ENCODE results near the gene CCDC188. TPM values are rescaled to one million over a fixed set of nuclear protein-coding genes. Genes with fewer than 3 reads are reported as not detected.

Gene CCDC188
- total RNA-seq, 3 donors from 2014 or later (not counting 1 experiment from before 2014, with no cell fraction given): 0.64 TPM; not detected in 2

DNA sequence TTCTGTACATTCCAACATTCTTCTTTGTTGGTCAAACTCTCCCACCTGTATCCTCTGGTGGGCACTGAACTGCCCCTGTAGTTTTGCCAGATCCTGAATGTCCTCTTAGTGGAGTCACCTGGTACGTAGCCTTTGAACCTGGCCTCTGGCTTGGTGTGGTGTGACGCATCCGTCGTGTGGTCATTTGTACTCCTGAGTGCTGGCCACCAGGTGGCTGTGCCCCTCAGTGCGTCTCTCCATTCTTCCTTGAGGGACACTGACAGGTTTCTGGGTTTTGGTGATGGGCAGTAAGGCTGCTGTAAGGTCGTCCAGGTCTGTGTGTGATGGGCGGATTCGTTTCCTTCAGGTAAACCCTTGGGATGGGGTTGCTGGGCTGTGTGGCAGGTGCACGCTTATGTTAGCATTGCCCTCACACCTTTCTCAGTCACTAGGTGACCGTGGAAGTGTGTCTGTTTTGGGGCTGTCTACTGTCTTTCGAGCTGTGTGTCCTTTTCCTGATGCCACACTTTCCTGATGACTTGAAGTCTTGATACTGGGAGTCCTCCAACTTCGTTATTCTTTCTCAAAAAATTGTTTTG is 48.6 kb downstream of the CCDC188 start:
- Histone ChIP-seq H3K36me3 (ENCODE audit: control insufficient read depth, insufficient read depth, low read length) (peaks cover 45% of the 10 kb centered on the region), H3K4me1 (ENCODE audit: control insufficient read depth, insufficient read depth, low read length) (peaks cover 29% of the 10 kb centered on the region), H3K27ac (ENCODE audit: low read length) (no peak overlapping the region), H3K4me3 (ENCODE audit: low read length) (no peak overlapping the region), H3K9me3 (ENCODE audit: control insufficient read depth, insufficient read depth, low read length) (no peaks in the 10 kb centered on the region), H3K27me3 (ENCODE audit: control insufficient read depth, insufficient read depth, low read length) (no peaks in the 10 kb centered on the region)
- ATAC-seq (no peak), DNase-seq (no peak)
- WGBS (ENCODE audit: insufficient coverage): 92% methylated on average over 12 of the region's 12 CpGs
- TF ChIP-seq, protein P1, sequence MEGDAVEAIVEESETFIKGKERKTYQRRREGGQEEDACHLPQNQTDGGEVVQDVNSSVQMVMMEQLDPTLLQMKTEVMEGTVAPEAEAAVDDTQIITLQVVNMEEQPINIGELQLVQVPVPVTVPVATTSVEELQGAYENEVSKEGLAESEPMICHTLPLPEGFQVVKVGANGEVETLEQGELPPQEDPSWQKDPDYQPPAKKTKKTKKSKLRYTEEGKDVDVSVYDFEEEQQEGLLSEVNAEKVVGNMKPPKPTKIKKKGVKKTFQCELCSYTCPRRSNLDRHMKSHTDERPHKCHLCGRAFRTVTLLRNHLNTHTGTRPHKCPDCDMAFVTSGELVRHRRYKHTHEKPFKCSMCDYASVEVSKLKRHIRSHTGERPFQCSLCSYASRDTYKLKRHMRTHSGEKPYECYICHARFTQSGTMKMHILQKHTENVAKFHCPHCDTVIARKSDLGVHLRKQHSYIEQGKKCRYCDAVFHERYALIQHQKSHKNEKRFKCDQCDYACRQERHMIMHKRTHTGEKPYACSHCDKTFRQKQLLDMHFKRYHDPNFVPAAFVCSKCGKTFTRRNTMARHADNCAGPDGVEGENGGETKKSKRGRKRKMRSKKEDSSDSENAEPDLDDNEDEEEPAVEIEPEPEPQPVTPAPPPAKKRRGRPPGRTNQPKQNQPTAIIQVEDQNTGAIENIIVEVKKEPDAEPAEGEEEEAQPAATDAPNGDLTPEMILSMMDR (IDR thresholded peaks at IDR 0.05): no peak
- H3K4me1 Mint-ChIP-seq: peaks cover 22 to 24% of the 10 kb centered on the region in 2 donors
- H3K27me3 Mint-ChIP-seq (ENCODE audit: low read depth in 2 of 2): no peaks in the 10 kb centered on the region
- no peak overlapping the region for H3K4me3 Mint-ChIP-seq
- intact Hi-C loops (cut with micrococcal nuclease): no loop called here
- H3K36me3 Mint-ChIP-seq: peaks cover 6% of the 10 kb centered on the region
- H3K27ac Mint-ChIP-seq: peak overlapping the region; percentile 60 to 72
- no peaks in the 10 kb centered on the region for H3K9me3 Mint-ChIP-seq

DNA sequence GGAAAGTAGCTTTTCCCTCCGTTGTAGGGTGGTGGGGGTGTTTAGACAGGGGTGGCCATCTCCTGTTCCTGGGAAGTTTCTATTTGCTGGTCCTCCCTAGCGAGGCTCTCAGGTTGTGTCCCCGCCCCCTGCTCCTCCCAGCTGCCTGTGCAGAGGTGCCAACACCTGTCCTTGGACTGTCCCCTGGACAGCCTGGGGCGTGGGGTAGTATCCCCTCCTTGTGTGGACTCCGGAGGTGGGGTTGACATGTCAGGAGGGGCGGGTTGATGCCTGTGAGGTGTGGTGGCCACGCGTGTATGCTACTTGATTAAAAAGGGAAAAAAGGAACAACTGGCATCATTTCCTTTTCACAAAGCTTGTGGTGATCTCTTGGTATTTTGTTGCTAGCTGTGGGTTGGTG is 49.2 kb downstream of the CCDC188 start:
- H3K27ac ChIP-seq (ENCODE audit: low read length): no peak overlapping the region
- H3K4me1 Mint-ChIP-seq: peaks cover 22 to 24% of the 10 kb centered on the region in 2 donors
- H3K4me3 ChIP-seq (ENCODE audit: low read length): no peak overlapping the region
- peaks cover 45% of the 10 kb centered on the region for H3K36me3 ChIP-seq (ENCODE audit: control insufficient read depth, insufficient read depth, low read length)
- H3K9me3 ChIP-seq (ENCODE audit: control insufficient read depth, insufficient read depth, low read length): no peaks in the 10 kb centered on the region
- no peaks in the 10 kb centered on the region for H3K9me3 Mint-ChIP-seq
- peaks cover 6% of the 10 kb centered on the region for H3K36me3 Mint-ChIP-seq
- 67% methylated on average over 8 of the region's 8 CpGs for WGBS (ENCODE audit: insufficient coverage)
- no peak for ATAC-seq
- peaks cover 29% of the 10 kb centered on the region for H3K4me1 ChIP-seq (ENCODE audit: control insufficient read depth, insufficient read depth, low read length)
- intact Hi-C loops (cut with micrococcal nuclease): no loop called here
- H3K27ac Mint-ChIP-seq: peak overlapping the region; percentile 60 to 72
- TF ChIP-seq, protein P1 (IDR thresholded peaks at IDR 0.05): no peak
- peak in 1 of 2 donors; percentile 24 for DNase-seq
- H3K27me3 Mint-ChIP-seq (ENCODE audit: low read depth in 2 of 2): no peaks in the 10 kb centered on the region
- no peak overlapping the region for H3K4me3 Mint-ChIP-seq
- no peaks in the 10 kb centered on the region for H3K27me3 ChIP-seq (ENCODE audit: control insufficient read depth, insufficient read depth, low read length)

DNA sequence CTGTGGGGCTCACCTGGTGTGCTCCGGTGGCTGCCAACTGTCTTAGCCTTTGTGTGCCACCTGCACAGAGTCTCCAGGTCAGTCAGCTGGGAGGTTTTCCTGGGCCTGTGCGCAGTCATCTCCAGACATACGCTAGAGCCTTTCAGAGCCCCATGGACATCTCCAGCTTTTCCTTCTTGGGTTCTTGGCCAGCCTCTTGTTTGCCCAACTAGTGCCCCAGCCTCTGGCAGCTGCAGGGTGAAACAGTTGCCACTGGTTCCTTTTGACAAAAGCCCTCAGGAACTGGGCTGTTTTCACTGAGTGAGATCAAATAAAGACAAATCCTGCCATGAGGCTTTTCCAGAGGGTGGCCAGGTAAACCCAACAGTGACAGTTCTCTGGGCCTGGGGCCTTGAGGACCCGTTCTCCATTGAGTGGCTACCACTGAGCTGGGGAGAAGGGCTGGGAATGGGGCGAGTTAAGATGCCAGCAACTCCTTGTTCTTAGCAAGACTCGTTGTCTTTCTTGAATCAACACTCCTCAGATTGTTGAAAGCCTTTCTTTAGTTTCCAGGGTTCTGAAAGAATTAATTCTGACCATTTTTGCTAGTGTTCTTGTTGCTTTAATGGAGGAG is 51.6 kb downstream of the CCDC188 start:
- H3K27me3 Mint-ChIP-seq (ENCODE audit: low read depth in 2 of 2): no peaks in the 10 kb centered on the region
- DNase-seq (no peak), ATAC-seq (no peak)
- no peak overlapping the region for H3K4me3 Mint-ChIP-seq
- Histone ChIP-seq H3K36me3 (ENCODE audit: control insufficient read depth, insufficient read depth, low read length) (peaks cover 47% of the 10 kb centered on the region), H3K9me3 (ENCODE audit: control insufficient read depth, insufficient read depth, low read length) (no peaks in the 10 kb centered on the region), H3K4me3 (ENCODE audit: low read length) (no peak overlapping the region), H3K27ac (ENCODE audit: low read length) (no peak overlapping the region), H3K27me3 (ENCODE audit: control insufficient read depth, insufficient read depth, low read length) (no peaks in the 10 kb centered on the region), H3K4me1 (ENCODE audit: control insufficient read depth, insufficient read depth, low read length) (peaks cover 29% of the 10 kb centered on the region)
- WGBS (ENCODE audit: insufficient coverage): 100% methylated on average over 6 of the region's 6 CpGs
- intact Hi-C loops (cut with micrococcal nuclease): no loop called here
- no peaks in the 10 kb centered on the region for H3K9me3 Mint-ChIP-seq
- TF ChIP-seq, protein P1 (IDR thresholded peaks at IDR 0.05): no peak
- H3K4me1 Mint-ChIP-seq: peaks cover 22 to 24% of the 10 kb centered on the region in 2 donors
- peak overlapping the region; percentile 83 to 89 for H3K27ac Mint-ChIP-seq
- peaks cover 6% of the 10 kb centered on the region for H3K36me3 Mint-ChIP-seq

Other genes with a start within 250 kb of the CCDC188 start
- gene COMT, start 209.3 kb downstream of the CCDC188 start, total RNA-seq: 10 to 100 TPM; 37.5 to 56.2 (median 38.2) TPM
- 10 to 100 TPM; 23.5 to 37.3 (median 24.4) TPM for gene TXNRD2, start 209.2 kb downstream of the CCDC188 start, total RNA-seq
- 10 to 100 TPM; 37.8 to 62.0 (median 38.7) TPM for gene ARVCF, start 134.2 kb downstream of the CCDC188 start, total RNA-seq
- gene TANGO2, start 129.9 kb downstream of the CCDC188 start, total RNA-seq: 10 to 100 TPM; 33.3 to 53.0 (median 46.2) TPM
- 10 to 100 TPM; 45.3 to 64.7 (median 64.0) TPM for gene DGCR8, start 70.8 kb downstream of the CCDC188 start, total RNA-seq
- 10 to 100 TPM; 54.0 to 61.0 (median 56.3) TPM for gene RANBP1, start 35.0 kb downstream of the CCDC188 start, total RNA-seq
- gene TRMT2A, start 33.8 kb downstream of the CCDC188 start, total RNA-seq: 100 to 1,000 TPM in 1 of 3 donors, 10 to 100 TPM in 2; 86.4 to 104 (median 86.5) TPM
- 10 to 100 TPM; 64.0 to 75.6 (median 65.3) TPM for gene ZDHHC8, start 19.3 kb downstream of the CCDC188 start, total RNA-seq
- 1 to 10 TPM; 1.2 to 2.9 (median 1.6) TPM for gene RTN4R, start 117.3 kb upstream of the CCDC188 start, total RNA-seq
- gene DGCR6L, start 169.0 kb upstream of the CCDC188 start, total RNA-seq: 10 to 100 TPM; 20.3 to 34.3 (median 33.0) TPM
- gene ZNF74, start 243.1 kb upstream of the CCDC188 start, total RNA-seq: 10 to 100 TPM in 2 of 3 donors, 1 to 10 TPM in 1; 7.7 to 18.2 (median 10.4) TPM

All from natural killer cell (primary cell).